DMS114 treated with DMSO at 0.1 percent for 48 hours (cell line): Measurements from ENCODE around the gene DOC2A.
"Not testable (repeated sequence)": the region's sequence is repeated elsewhere in the genome, so short reads cannot be mapped to it uniquely, and the experiment has no call there.

Source experiments
- DNase-seq: peaks from one replicate; lab custom pipeline; 2025; ENCODE audit not compliant: unreplicated experiment; lab: John Stamatoyannopoulos, UW

DOC2A gene

GRCh38 chr16:30010844-30011713, at the start of gene DOC2A:
Gene DOC2A (minus strand): TSS chr16:30011027. CDS start chr16:30010222, 805 bp downstream.
- no peak for DNase-seq

GRCh38 chr16:30060346-30060745, 49.5 kb upstream of the DOC2A start:
- no peak for DNase-seq

GRCh38 chr16:30054959-30055553, 44.2 kb upstream of the DOC2A start:
- no peak for DNase-seq

- DNase-seq: no peak
Observed at GRCh38 chr16:30054451-30054850, 43.6 kb upstream of the DOC2A start.

- DNase-seq: no peak
Observed at GRCh38 chr16:30053376-30054015, 42.7 kb upstream of the DOC2A start.

- DNase-seq: peak; percentile 90
Observed at GRCh38 chr16:30052671-30053372, 42.0 kb upstream of the DOC2A start.

GRCh38 chr16:30051518-30051917, 40.7 kb upstream of the DOC2A start:
- no peak for DNase-seq

- no peak for DNase-seq
Observed at GRCh38 chr16:30049871-30050270, 39.0 kb upstream of the DOC2A start.

GRCh38 chr16:30046588-30046987, 35.8 kb upstream of the DOC2A start:
- no peak for DNase-seq

- DNase-seq: no peak
Observed at GRCh38 chr16:30046178-30046577, 35.4 kb upstream of the DOC2A start.

GRCh38 chr16:30041841-30042240, 31.0 kb upstream of the DOC2A start:
- no peak for DNase-seq

GRCh38 chr16:30040690-30041089, 29.9 kb upstream of the DOC2A start:
- DNase-seq: not testable (repeated sequence)

- DNase-seq: no peak
Observed at GRCh38 chr16:30040221-30040620, 29.4 kb upstream of the DOC2A start.

- DNase-seq: no peak
Observed at GRCh38 chr16:30033270-30033669, 22.4 kb upstream of the DOC2A start.

GRCh38 chr16:30032083-30032819, 21.4 kb upstream of the DOC2A start:
- DNase-seq: peak; percentile 73

GRCh38 chr16:30031477-30031918, 20.7 kb upstream of the DOC2A start:
- no peak for DNase-seq

- DNase-seq: no peak
Observed at GRCh38 chr16:30030841-30031413, 20.1 kb upstream of the DOC2A start, which contains the start of gene TLCD3B. Gene TLCD3B (minus strand): TSS chr16:30031271. CDS start chr16:30030527, 744 bp downstream.

GRCh38 chr16:30030011-30030685, 19.3 kb upstream of the DOC2A start:
- no peak for DNase-seq

- no peak for DNase-seq
Observed at GRCh38 chr16:30028438-30029076, 17.7 kb upstream of the DOC2A start.
